ENCODE measurements around the gene ACVR1B.

The ACVR1B gene

DNA sequence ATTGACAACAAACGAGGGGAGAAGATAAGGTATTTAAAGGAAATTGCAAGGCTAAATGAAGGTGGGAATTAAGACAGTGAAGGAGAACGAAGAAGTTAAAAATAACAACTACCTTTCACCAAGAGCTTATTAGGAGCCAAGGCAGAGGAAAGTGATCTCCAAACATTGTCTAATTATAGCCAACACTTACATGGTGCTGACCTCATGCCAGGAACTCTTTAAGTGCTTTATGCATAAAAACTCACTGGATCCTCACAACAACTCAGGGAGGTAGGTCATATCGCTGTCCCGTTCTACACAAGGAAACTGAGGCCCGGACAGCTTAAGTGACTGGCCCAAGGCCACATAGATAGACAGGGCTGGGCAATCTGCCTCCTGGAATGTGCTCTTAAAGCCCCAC is 74.8 kb downstream of the ACVR1B start:
- TF ChIP-seq, protein P1, sequence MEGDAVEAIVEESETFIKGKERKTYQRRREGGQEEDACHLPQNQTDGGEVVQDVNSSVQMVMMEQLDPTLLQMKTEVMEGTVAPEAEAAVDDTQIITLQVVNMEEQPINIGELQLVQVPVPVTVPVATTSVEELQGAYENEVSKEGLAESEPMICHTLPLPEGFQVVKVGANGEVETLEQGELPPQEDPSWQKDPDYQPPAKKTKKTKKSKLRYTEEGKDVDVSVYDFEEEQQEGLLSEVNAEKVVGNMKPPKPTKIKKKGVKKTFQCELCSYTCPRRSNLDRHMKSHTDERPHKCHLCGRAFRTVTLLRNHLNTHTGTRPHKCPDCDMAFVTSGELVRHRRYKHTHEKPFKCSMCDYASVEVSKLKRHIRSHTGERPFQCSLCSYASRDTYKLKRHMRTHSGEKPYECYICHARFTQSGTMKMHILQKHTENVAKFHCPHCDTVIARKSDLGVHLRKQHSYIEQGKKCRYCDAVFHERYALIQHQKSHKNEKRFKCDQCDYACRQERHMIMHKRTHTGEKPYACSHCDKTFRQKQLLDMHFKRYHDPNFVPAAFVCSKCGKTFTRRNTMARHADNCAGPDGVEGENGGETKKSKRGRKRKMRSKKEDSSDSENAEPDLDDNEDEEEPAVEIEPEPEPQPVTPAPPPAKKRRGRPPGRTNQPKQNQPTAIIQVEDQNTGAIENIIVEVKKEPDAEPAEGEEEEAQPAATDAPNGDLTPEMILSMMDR (IDR thresholded peaks at IDR 0.05): no peak

DNA sequence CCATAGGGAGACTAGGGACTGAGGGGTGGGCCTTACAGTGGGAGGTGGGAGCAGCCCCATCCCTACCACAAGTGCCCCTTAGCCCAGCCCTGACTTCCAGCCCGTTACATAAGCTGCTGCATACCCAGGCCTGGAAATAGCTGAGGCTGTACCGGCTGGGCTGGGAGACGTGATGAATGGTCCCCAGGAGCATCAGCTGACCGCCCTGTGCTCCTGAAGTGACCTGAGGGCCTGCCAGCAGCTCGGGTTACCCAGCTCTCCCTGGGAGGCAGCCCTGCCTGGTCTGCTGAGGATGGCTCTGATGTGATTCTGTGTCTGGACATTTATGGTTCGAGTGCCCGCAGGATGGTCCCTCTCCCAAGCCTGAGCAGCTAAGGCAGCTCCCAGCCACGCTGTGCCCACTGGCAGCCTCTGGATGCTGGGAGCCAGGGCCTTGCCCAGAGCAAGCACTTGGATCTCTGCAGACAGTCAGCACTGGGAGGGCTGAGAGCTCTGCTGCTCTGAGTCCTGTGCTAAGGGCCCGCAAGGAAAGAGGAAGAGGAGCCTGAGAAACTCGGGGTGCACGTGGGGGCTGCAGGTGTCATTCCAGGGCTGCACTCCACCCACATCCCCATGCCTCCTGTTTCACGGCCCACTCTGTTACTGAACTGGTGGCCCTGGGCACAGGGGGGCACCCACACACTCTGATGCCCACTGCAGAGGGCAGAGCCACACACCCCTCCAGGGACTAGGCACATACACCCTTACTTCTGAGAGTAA is 75.8 kb downstream of the ACVR1B start:
- TF ChIP-seq, protein P1 (IDR thresholded peaks at IDR 0.05): no peak

DNA sequence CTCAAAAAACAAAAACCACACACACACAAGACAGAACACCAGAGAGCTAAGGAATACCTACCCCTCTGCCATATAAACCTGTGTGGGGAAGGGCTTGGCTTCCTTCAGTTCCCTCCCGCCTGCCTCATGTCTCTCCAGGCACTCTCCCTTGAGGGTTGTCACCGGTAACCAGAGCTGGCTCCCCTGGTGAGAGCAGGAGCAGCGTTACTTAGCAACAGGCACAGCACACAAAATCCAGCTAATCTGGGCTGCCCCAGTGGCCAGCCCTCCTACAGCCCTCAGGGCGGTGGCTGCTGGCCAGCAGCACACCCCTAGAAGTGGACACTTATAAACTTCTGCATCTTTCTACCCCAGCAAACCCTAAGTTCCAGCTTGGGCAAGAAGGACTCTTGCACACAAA is 78.2 kb downstream of the ACVR1B start:
- TF ChIP-seq, protein P1 (IDR thresholded peaks at IDR 0.05): no peak

DNA sequence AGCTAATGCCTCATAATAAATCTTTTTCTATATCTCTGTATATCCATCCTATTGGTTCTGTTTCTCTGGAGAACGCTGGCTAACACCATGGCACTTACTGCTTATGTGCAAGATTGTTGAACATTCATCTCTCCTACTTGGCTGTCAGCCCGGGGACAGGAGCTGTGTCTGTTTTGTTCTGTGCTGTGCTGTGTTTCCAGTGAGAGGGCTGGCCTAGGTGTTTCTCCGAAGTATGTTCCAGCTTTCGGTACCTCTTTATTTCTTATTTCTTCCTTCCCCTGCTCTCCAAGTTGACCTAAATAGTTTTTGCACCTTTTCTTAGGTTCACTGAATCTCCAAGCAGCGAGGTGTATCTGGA is 80.9 kb downstream of the ACVR1B start:
- TF ChIP-seq, protein P1 (IDR thresholded peaks at IDR 0.05): no peak

DNA sequence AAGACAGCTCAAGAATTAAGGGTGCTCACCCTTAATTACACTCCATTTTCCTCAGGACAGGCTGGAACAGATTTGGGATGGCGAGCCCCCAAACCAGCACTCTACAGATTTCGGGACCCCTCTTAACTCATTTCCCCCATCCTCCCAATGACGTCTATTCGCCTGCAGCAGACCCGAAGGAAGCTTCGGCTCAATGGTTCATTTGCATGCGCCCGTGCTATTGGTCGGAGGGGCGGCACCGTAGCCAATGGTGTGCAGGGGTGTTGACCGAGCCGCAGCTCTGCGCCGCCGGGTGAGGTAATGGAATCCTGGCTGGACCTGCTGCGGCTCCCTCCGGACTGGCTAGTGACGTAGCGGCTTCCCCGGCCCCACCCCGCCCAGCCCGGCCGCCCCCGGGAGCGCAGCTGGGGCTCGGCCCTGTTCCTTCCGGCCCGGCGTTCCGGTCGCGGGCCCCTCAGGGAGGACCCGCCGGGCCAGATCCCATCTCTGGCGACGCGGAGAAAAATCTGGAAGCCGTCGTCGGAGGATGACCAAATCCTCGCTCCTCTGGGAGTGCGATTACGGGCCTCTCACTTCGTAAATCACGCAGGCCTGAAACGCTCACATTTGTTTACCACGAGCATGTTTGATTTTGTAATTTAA is 81.4 kb downstream of the ACVR1B start:
- TF ChIP-seq, protein P1 (IDR thresholded peaks at IDR 0.05): no peak

DNA sequence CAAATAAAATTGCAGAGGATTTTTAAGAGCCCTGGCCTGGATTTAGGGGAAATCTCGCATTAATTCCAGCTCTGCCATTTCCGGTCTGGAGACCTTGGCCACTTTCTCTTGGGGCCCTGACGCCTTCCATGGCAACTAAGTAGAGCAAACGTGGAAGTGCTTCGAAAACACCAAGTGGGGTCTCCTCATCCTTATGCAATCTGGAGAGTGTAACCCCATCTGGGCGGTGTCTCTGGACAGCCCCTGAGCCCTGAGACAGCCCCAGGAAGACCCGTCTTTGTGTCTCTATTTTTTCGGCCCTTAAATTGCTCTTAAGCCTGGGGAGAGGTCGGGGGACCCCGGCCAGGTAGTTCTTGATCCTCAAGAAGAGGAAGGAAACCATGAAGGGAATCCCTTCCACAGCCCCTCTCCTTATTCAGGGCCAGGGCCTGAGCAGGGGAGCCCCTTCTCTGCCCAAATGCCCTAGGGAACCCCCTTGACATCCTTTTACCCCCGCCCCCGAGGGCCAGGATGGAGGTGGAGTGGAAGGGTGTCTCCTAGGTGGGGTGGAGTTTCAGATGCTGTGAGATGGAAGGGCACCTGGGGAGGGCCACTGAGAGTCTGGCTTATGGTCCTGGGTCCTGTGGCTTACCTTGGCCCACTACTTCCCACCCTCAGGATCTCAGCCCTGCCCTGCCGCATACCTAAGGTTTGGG is 82.1 kb downstream of the ACVR1B start:
- TF ChIP-seq, protein P1 (IDR thresholded peaks at IDR 0.05): no peak

DNA sequence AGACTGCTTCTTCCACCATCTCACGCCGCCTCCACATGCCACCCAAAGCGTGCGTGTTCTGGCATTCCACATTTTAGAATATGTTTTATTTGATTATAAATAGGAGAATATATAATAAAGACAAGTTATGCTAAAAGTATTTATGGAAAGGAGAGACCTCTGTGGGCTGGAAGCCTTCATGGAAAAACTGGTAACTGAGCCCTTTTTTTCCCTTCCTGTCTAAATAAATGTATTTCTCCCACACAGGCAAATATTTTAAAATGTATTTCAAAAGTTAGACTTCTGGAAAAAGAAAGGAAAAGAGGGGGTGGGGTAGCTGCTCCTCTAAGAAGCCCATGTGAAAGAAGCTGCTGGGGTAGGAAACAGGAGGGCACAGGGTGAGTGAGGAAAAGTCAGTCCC is 83.7 kb downstream of the ACVR1B start:
- TF ChIP-seq, protein P1 (IDR thresholded peaks at IDR 0.05): no peak

Measured in LNCAP (cell line).